NCI-H1048 (cell line): Measurements from ENCODE around the gene ARL5C.

Source experiments
- DNase-seq: peaks from one replicate; lab custom pipeline; 2025; lab: John Stamatoyannopoulos, UW

The ARL5C gene

DNA sequence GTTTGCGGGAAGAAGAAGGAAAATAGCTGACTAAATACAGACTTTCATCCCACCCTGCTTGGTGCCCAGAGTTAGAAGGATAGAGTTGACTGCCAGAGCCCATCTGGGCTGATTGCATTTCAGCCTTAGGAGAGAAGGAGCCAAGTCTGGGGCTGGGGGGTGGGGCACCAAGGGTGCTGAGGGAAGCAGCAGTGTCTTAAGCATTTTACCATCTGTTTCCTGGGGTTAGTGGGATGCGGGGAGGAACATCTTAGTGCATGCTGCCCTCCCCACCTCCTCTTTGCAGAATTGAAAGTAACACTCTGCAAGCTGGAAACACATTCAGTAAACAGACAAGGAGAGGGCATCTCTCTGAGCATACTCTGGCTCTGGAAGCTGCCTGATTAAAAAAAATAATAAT is 1.5 kb upstream of the ARL5C start:
- no peak for DNase-seq

DNA sequence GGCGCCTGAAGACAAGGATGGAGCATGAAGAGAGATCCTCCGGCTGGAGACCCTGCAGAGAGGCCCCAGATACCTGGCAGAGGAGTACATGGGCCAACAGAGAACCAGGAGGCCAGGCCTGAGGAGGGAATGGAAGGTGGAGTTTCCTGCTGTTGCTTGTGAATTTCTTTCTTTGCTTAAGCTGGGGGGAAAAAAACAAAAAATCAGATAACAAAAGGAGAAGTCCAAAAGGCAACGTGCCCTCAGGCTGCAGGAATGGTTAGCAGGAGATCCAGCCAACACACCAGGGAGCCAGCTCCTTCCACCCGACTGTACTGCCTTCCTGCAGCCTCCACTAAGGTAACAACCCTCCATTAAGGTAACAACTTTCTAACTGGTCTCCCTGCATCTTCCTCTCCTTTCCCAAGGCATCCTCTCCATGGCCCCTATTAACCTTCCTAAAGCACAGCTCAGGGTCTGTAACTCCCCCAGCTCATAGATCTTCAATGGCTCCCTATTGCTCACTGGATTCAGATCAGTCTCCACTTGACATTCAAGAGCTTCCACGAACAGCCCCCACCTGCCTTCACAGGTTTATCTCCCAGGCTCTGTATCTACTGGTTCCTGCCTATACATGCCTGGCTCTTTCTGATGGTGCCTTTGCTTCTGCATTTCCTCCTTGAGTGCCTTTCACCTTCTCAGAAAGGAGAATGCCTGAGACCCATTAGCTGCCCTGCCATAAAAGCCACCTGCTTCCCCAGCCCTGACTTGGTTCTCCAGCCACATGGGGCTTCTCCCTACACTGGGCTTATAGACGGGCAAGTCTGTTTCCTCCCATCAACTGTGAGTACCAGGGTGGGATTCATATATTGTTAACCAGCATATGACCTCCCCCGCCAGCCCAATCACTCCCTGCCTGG is 725 bp upstream of the ARL5C start:
- no peak for DNase-seq

GRCh38 chr17:39165178-39165840 is 652 bp downstream of the ARL5C start:
- no peak for DNase-seq

GRCh38 chr17:39164675-39165143 is 1.3 kb downstream of the ARL5C start:
- peak; percentile 25 for DNase-seq

DNA sequence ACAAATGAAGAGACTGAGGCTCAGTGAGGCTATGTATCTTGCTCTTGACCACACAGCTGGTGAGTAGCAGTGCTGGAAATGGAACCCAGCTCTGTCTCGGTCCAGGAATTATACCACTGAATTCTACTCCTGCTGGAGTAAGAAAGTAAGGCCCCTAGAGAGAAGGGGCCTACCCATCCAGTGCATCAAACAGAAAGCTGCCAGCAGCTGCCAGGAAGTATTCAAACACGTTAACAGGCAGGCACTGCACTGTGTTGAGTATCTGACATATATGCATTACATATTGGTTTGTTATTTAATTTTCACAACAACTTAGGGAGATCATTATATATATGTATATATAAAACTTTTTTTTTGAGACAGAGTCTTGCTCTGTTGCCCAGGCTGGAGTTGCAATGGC is 4.0 kb downstream of the ARL5C start:
- no peak for DNase-seq

- no peak for DNase-seq
Measured at GRCh38 chr17:39158623-39159022, 7.3 kb downstream of the ARL5C start.

DNA sequence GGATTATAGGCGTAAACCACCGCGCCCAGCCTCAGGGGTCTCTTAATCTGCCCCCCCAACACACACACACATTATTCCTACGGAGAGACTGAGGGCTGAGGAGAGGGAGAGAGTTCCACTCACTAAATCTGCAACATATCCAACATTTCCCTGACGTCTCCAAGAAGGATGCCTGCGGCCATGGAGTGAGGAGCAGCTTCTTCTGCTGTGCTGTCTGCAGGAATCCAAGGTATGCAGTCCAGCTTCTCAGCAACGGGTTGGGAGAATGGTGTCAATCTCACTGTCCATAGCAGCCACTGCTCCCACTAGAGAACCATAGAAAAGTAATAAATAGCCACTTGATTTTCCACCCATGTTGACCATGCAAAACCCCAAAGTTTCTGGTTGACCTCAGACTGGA is 9.5 kb downstream of the ARL5C start:
- no peak for DNase-seq

- no peak for DNase-seq
Measured at GRCh38 chr17:39155654-39156053, 10.3 kb downstream of the ARL5C start.

GRCh38 chr17:39153599-39154051 is 12.3 kb downstream of the ARL5C start:
- peak; percentile 48 for DNase-seq

GRCh38 chr17:39151943-39152818 is 13.8 kb downstream of the ARL5C start:
- no peak for DNase-seq

GRCh38 chr17:39151150-39151942 is 14.6 kb downstream of the ARL5C start, which contains the start of gene PLXDC1:
Gene PLXDC1, minus strand, starts transcription at chr17:39151637. Its CDS starts 200 bp downstream, at chr17:39151437.
- DNase-seq, result no peak

GRCh38 chr17:39150795-39151149 is 15.2 kb downstream of the ARL5C start:
- DNase-seq, result no peak

GRCh38 chr17:39150104-39150634 is 15.8 kb downstream of the ARL5C start:
- DNase-seq, result no peak

DNA sequence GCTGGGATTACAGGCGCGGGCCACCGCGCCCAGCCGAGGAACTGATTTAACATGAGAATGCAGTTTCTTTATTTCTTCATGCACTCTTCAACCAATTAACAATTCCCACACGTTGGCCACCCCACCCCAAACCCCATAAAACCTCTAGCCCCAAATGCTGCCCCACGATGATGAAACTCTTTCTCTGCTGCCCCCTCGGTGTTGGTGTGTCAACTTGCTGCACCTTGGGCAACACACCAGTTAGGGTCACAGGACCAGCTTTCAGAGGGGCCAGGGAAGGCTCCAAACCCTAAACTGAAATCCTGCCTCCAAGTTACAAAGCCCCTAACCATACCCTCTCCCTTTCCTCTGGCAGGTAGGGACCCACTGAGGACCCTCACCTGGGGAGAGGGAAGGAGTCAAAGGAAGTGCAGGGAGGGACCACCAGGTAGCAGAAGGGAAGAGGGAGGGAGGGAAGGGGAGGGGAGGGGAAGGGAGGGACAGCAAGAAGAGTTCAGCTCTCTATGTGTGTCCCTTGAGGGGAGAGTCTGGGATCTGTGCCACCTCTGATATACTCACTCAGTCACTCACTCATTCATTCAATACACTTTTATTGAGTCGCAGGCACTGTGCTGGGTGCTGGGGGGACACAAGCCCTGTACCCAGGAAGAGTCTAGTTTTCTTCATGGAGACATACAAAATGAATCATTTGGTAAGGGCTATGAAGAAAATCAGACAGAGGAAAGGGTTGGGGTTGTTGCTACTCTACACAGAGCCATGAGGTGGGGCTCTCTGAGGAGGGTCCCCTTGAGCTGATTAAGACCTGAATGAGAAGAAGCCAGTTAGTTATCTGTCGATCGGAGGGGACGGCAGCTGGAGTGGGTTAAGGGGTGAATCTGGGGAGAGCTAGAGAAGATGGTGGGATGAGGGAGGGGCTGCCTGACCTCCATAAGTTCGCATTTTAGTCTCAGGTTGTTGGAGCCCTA is 18.5 kb downstream of the ARL5C start:
- DNase-seq, result no peak

GRCh38 chr17:39146273-39146672 is 19.7 kb downstream of the ARL5C start:
- DNase-seq, result no peak

DNA sequence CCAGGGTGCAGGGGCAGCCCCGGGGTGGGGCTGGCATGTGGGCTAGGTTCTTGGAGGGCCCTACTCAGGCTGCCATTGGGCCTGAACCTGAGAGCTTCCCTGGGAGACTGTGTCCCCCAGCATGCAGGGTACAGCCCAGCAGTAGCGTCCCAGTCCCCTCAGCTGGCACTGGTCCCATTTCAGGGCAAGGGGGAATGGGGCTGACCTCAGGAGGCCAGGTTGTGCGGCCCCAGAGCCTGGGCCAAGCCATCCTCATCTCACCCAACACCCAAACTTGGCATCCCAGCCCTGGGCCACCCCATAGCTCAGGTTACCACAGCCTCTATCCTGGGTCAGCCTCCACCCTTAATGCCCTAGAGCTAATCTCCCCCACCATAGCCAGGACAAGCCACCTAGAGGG is 20.8 kb downstream of the ARL5C start:
- DNase-seq, result no peak

DNA sequence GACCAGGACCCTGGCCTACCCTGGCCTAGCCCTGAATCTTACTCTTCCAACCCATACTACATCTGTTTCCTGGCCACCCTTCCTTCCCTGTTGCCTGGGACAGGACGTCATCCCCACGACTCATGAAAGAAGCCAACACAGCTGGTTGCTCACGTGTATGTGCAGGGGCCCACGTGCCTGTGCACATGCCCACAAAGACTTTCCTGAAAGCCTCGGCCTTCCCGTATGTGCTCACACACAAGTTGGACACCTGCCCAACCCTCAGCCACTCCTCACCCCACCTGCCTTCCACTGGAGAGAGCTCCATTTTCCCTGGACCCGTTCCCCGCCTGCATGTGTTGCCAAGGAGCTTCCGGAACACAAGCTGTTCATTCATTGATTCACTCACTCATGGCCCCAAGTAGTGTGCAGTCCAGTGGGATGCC is 21.5 kb downstream of the ARL5C start:
- DNase-seq, result no peak

DNA sequence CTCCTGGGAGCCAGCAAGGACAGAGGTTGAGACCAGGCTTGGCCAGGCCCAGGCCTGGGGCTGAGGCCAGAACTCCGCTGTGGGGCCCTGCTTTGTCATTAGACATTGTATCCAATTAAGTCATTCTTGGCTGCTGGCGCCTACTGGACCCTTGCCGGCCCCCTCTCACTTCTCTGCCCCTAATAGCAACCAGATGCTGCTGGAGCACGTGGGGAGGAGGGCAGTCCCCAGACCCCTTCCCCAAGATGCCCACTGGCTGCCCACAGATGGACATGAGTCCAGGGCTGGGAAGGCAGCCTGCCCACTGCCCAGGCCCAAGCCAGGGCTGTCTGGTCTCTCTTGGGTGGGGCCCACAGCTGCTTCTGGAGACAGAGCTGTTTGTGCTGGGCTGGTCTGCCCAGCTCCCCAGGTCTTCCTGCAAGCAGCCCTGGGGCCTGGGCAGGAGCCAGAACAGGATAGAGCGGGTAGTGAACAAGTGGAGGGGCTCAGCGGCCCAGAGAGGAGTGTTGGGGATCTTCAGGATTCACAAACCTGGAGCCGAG is 22.3 kb downstream of the ARL5C start:
- DNase-seq, result no peak

DNA sequence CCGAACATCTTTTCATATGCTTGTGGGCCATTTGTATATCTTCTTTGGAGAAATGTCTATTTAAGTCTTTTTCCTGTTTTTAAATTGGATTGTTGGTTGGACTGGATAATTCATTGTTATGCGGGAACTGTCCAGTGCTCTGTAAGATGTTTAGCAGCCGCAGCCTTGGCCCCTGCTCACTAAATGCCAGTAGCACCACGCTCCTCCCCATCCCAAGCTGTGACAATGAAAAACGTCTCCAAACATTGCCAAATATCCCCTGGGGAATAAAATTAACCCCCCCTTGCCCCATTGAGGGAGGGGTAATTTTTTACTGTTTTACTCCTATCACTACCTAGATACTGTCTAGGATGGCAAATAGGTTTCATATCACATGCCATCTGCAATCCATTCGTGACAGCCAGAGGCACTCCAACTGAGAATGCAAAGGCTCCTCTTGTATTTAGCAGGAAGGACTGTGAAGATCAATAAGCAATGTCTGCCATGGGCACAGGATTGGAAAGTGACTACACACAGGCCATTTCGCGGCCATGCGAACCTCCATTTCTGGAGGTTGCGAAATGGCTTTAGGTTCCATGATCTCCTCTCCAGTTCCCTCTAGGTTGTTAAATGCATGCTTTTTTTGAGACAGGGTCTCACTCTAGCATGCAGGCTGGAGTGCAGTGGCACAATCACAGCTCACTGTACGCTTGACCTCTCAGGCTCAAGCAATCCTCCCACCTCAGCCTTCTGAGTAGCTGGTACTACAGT is 23.9 kb downstream of the ARL5C start:
- DNase-seq, result no peak
